ENCODE measurements around the gene HNRNPUL1.

The HNRNPUL1 gene

GRCh38 chr19:41309180-41310032, 45.2 kb downstream of the HNRNPUL1 start:
- DNase-seq = peak; percentile 34 to 42

GRCh38 chr19:41310033-41310831, 46.1 kb downstream of the HNRNPUL1 start, which contains the start of gene CCDC97:
Gene CCDC97 (plus strand): TSS chr19:41310172. CDS start chr19:41310311, 139 bp downstream.
- DNase-seq = peak; percentile 88 to 90

- no peak for DNase-seq
Observed at GRCh38 chr19:41311072-41311471, 46.9 kb downstream of the HNRNPUL1 start.

GRCh38 chr19:41311613-41312012, 47.4 kb downstream of the HNRNPUL1 start:
- no peak for DNase-seq

GRCh38 chr19:41316306-41316920, 52.2 kb downstream of the HNRNPUL1 start:
- DNase-seq = no peak

- DNase-seq = no peak
Observed at GRCh38 chr19:41318696-41319499, 54.7 kb downstream of the HNRNPUL1 start.

GRCh38 chr19:41319500-41320184, 55.5 kb downstream of the HNRNPUL1 start:
- DNase-seq = no peak

- no peak for DNase-seq
Observed at GRCh38 chr19:41320185-41320518, 56.0 kb downstream of the HNRNPUL1 start.

GRCh38 chr19:41320568-41320967, 56.4 kb downstream of the HNRNPUL1 start:
- DNase-seq = no peak

- DNase-seq = no peak
Observed at GRCh38 chr19:41321204-41321599, 57.0 kb downstream of the HNRNPUL1 start.

- DNase-seq = peak; percentile 44 to 49
Observed at GRCh38 chr19:41321600-41322270, 57.6 kb downstream of the HNRNPUL1 start.

- no peak for DNase-seq
Observed at GRCh38 chr19:41322451-41322850, 58.3 kb downstream of the HNRNPUL1 start.

GRCh38 chr19:41323023-41323422, 58.9 kb downstream of the HNRNPUL1 start:
- no peak for DNase-seq

GRCh38 chr19:41323430-41324125, 59.4 kb downstream of the HNRNPUL1 start:
- peak; percentile 25 to 50 for DNase-seq

- peak; percentile 66 to 71 for DNase-seq
Observed at GRCh38 chr19:41324231-41324702, 60.1 kb downstream of the HNRNPUL1 start.

- DNase-seq = peak in 1 of 2 donors; percentile 33
Observed at GRCh38 chr19:41324921-41325639, 60.9 kb downstream of the HNRNPUL1 start.

GRCh38 chr19:41325640-41325946, 61.4 kb downstream of the HNRNPUL1 start:
- DNase-seq = no peak

- peak; percentile 48 to 63 for DNase-seq
Observed at GRCh38 chr19:41325947-41326706, 62.0 kb downstream of the HNRNPUL1 start.

- DNase-seq = peak in 1 of 2 donors; percentile 48
Observed at GRCh38 chr19:41327076-41327575, 63.0 kb downstream of the HNRNPUL1 start.

Measured in inflammatory macrophage (primary cell).